ENCODE results near the gene B9D1. TPM values are rescaled to one million over a fixed set of nuclear protein-coding genes. Genes with fewer than 3 reads are reported as not detected.

Gene B9D1
- total RNA-seq, 1 donor from 2014 or later = 6.7 TPM

GRCh38 chr17:19368229-19368628 is 5.7 kb upstream of the B9D1 start:
- Mint-ChIP-seq H3K36me3 (ENCODE audit: low read depth) (no peaks in the 10 kb centered on the region), H3K4me3 (ENCODE audit: low read depth) (no peak overlapping the region), H3K9me3 (no peaks in the 10 kb centered on the region), H3K27ac (no peak overlapping the region), H3K4me1 (ENCODE audit: low read depth) (peaks cover 36% of the 10 kb centered on the region), H3K27me3 (ENCODE audit: low read depth) (peaks cover 3% of the 10 kb centered on the region)
- intact Hi-C loops (cut with micrococcal nuclease) = no loop called here
- no peak for DNase-seq (ENCODE audit: low spot score)

- Mint-ChIP-seq H3K4me3 (ENCODE audit: low read depth) (no peak overlapping the region), H3K27me3 (ENCODE audit: low read depth) (peaks cover 3% of the 10 kb centered on the region), H3K9me3 (no peaks in the 10 kb centered on the region), H3K36me3 (ENCODE audit: low read depth) (no peaks in the 10 kb centered on the region), H3K27ac (no peak overlapping the region), H3K4me1 (ENCODE audit: low read depth) (peaks cover 29% of the 10 kb centered on the region)
- DNase-seq (ENCODE audit: low spot score) = no peak
- intact Hi-C loops (cut with micrococcal nuclease) = no loop called here
Measured at GRCh38 chr17:19366637-19366972, 4.1 kb upstream of the B9D1 start.

GRCh38 chr17:19365833-19366636 is 3.5 kb upstream of the B9D1 start:
- no peak overlapping the region for H3K4me3 Mint-ChIP-seq (ENCODE audit: low read depth)
- no peaks in the 10 kb centered on the region for H3K9me3 Mint-ChIP-seq
- H3K27ac Mint-ChIP-seq = no peak overlapping the region
- peaks cover 6% of the 10 kb centered on the region for H3K27me3 Mint-ChIP-seq (ENCODE audit: low read depth)
- peaks cover 26% of the 10 kb centered on the region for H3K4me1 Mint-ChIP-seq (ENCODE audit: low read depth)
- no peaks in the 10 kb centered on the region for H3K36me3 Mint-ChIP-seq (ENCODE audit: low read depth)
- DNase-seq (ENCODE audit: low spot score) = no peak
- intact Hi-C loops (cut with micrococcal nuclease) = no loop called here

- Mint-ChIP-seq H3K27me3 (ENCODE audit: low read depth) (peaks cover 6% of the 10 kb centered on the region), H3K36me3 (ENCODE audit: low read depth) (no peaks in the 10 kb centered on the region), H3K4me3 (ENCODE audit: low read depth) (no peak overlapping the region), H3K27ac (no peak overlapping the region), H3K9me3 (no peaks in the 10 kb centered on the region), H3K4me1 (ENCODE audit: low read depth) (peaks cover 22% of the 10 kb centered on the region)
- DNase-seq (ENCODE audit: low spot score) = no peak
- intact Hi-C loops (cut with micrococcal nuclease) = no loop called here
Measured at GRCh38 chr17:19365499-19365817, 2.9 kb upstream of the B9D1 start.

- H3K27me3 Mint-ChIP-seq (ENCODE audit: low read depth) = peaks cover 10% of the 10 kb centered on the region
- intact Hi-C loops (cut with micrococcal nuclease) = no loop called here
- H3K9me3 Mint-ChIP-seq = no peaks in the 10 kb centered on the region
- H3K36me3 Mint-ChIP-seq (ENCODE audit: low read depth) = no peaks in the 10 kb centered on the region
- no peak overlapping the region for H3K27ac Mint-ChIP-seq
- H3K4me3 Mint-ChIP-seq (ENCODE audit: low read depth) = no peak overlapping the region
- peaks cover 17% of the 10 kb centered on the region for H3K4me1 Mint-ChIP-seq (ENCODE audit: low read depth)
- no peak for DNase-seq (ENCODE audit: low spot score)
Measured at GRCh38 chr17:19364699-19365498, 2.4 kb upstream of the B9D1 start.

- intact Hi-C loops (cut with micrococcal nuclease) = no loop called here
- H3K4me1 Mint-ChIP-seq (ENCODE audit: low read depth) = peaks cover 7% of the 10 kb centered on the region
- no peak overlapping the region for H3K27ac Mint-ChIP-seq
- H3K27me3 Mint-ChIP-seq (ENCODE audit: low read depth) = peaks cover 13% of the 10 kb centered on the region
- no peak for DNase-seq (ENCODE audit: low spot score)
- no peaks in the 10 kb centered on the region for H3K9me3 Mint-ChIP-seq
- no peaks in the 10 kb centered on the region for H3K36me3 Mint-ChIP-seq (ENCODE audit: low read depth)
- H3K4me3 Mint-ChIP-seq (ENCODE audit: low read depth) = no peak overlapping the region
Measured at GRCh38 chr17:19363460-19364035, 1.0 kb upstream of the B9D1 start.

GRCh38 chr17:19363114-19363438 is 553 bp upstream of the B9D1 start:
- H3K4me1 Mint-ChIP-seq (ENCODE audit: low read depth) = peaks cover 3% of the 10 kb centered on the region
- peaks cover 15% of the 10 kb centered on the region for H3K27me3 Mint-ChIP-seq (ENCODE audit: low read depth)
- H3K27ac Mint-ChIP-seq = no peak overlapping the region
- H3K36me3 Mint-ChIP-seq (ENCODE audit: low read depth) = no peaks in the 10 kb centered on the region
- no peaks in the 10 kb centered on the region for H3K9me3 Mint-ChIP-seq
- H3K4me3 Mint-ChIP-seq (ENCODE audit: low read depth) = peak overlapping the region; percentile 85
- no peak for DNase-seq (ENCODE audit: low spot score)
- intact Hi-C loops (cut with micrococcal nuclease) = no loop called here

- peaks cover 3% of the 10 kb centered on the region for H3K4me1 Mint-ChIP-seq (ENCODE audit: low read depth)
- H3K27ac Mint-ChIP-seq = no peak overlapping the region
- intact Hi-C loops (cut with micrococcal nuclease) = loop anchor here (1.0 kb wide), 2 partner anchors 16 to 85 kb away; partner anchors contain the start of gene MAPK7
- H3K36me3 Mint-ChIP-seq (ENCODE audit: low read depth) = no peaks in the 10 kb centered on the region
- H3K9me3 Mint-ChIP-seq = no peaks in the 10 kb centered on the region
- H3K4me3 Mint-ChIP-seq (ENCODE audit: low read depth) = peak overlapping the region; percentile 70
- DNase-seq (ENCODE audit: low spot score) = no peak
- H3K27me3 Mint-ChIP-seq (ENCODE audit: low read depth) = peaks cover 16% of the 10 kb centered on the region
Measured at GRCh38 chr17:19361944-19362276, 613 bp downstream of the B9D1 start.

GRCh38 chr17:19361326-19361725 is 1.2 kb downstream of the B9D1 start:
- Mint-ChIP-seq H3K36me3 (ENCODE audit: low read depth) (no peaks in the 10 kb centered on the region), H3K27ac (no peak overlapping the region), H3K4me3 (ENCODE audit: low read depth) (peak overlapping the region; percentile 51), H3K9me3 (no peaks in the 10 kb centered on the region), H3K4me1 (ENCODE audit: low read depth) (peaks cover 3% of the 10 kb centered on the region), H3K27me3 (ENCODE audit: low read depth) (peaks cover 16% of the 10 kb centered on the region)
- DNase-seq (ENCODE audit: low spot score) = no peak
- intact Hi-C loops (cut with micrococcal nuclease) = no loop called here

GRCh38 chr17:19360772-19361171 is 1.8 kb downstream of the B9D1 start:
- no peak for DNase-seq (ENCODE audit: low spot score)
- H3K9me3 Mint-ChIP-seq = no peaks in the 10 kb centered on the region
- H3K27ac Mint-ChIP-seq = no peak overlapping the region
- peaks cover 16% of the 10 kb centered on the region for H3K27me3 Mint-ChIP-seq (ENCODE audit: low read depth)
- intact Hi-C loops (cut with micrococcal nuclease) = no loop called here
- H3K4me3 Mint-ChIP-seq (ENCODE audit: low read depth) = no peak overlapping the region
- no peaks in the 10 kb centered on the region for H3K36me3 Mint-ChIP-seq (ENCODE audit: low read depth)
- peaks cover 3% of the 10 kb centered on the region for H3K4me1 Mint-ChIP-seq (ENCODE audit: low read depth)

GRCh38 chr17:19359856-19360255 is 2.7 kb downstream of the B9D1 start:
- Mint-ChIP-seq H3K4me1 (ENCODE audit: low read depth) (peaks cover 3% of the 10 kb centered on the region), H3K4me3 (ENCODE audit: low read depth) (no peak overlapping the region), H3K27me3 (ENCODE audit: low read depth) (peaks cover 19% of the 10 kb centered on the region), H3K27ac (no peak overlapping the region), H3K9me3 (no peaks in the 10 kb centered on the region), H3K36me3 (ENCODE audit: low read depth) (no peaks in the 10 kb centered on the region)
- intact Hi-C loops (cut with micrococcal nuclease) = no loop called here
- DNase-seq (ENCODE audit: low spot score) = no peak

GRCh38 chr17:19359151-19359550 is 3.4 kb downstream of the B9D1 start:
- Mint-ChIP-seq H3K36me3 (ENCODE audit: low read depth) (no peaks in the 10 kb centered on the region), H3K27ac (no peak overlapping the region), H3K27me3 (ENCODE audit: low read depth) (peaks cover 22% of the 10 kb centered on the region), H3K4me3 (ENCODE audit: low read depth) (no peak overlapping the region), H3K4me1 (ENCODE audit: low read depth) (peaks cover 3% of the 10 kb centered on the region), H3K9me3 (no peaks in the 10 kb centered on the region)
- intact Hi-C loops (cut with micrococcal nuclease) = no loop called here
- DNase-seq (ENCODE audit: low spot score) = no peak

GRCh38 chr17:19357761-19358160 is 4.8 kb downstream of the B9D1 start:
- DNase-seq (ENCODE audit: low spot score) = no peak
- H3K4me3 Mint-ChIP-seq (ENCODE audit: low read depth) = no peak overlapping the region
- no peak overlapping the region for H3K27ac Mint-ChIP-seq
- peaks cover 3% of the 10 kb centered on the region for H3K4me1 Mint-ChIP-seq (ENCODE audit: low read depth)
- intact Hi-C loops (cut with micrococcal nuclease) = no loop called here
- peaks cover 20% of the 10 kb centered on the region for H3K27me3 Mint-ChIP-seq (ENCODE audit: low read depth)
- H3K36me3 Mint-ChIP-seq (ENCODE audit: low read depth) = no peaks in the 10 kb centered on the region
- H3K9me3 Mint-ChIP-seq = no peaks in the 10 kb centered on the region

Data from activated T-helper 2 cell treated with anti-CD3 and anti-CD28 coated beads, Interferon-gamma antibody, Interleukin-2, Interleukin-4, amounts not matched to agents 10 μg/mL and 5 μg/mL and 100 μg/mL, durations not matched to agents 14 hours and 24 hours and 36 hours (primary cell).